ENCODE results near the gene GPC6.
A peak's percentile ranks its signal among the peaks of the same experiment; 100 is the strongest.

Gene GPC6

GRCh38 chr13:93386116-93386515 lies 159.5 kb downstream of the GPC6 start:
- DNase-seq, result no peak

GRCh38 chr13:93388701-93389100 lies 162.1 kb downstream of the GPC6 start:
- DNase-seq, result peak; percentile 63

GRCh38 chr13:93397619-93398018 lies 171.0 kb downstream of the GPC6 start:
- DNase-seq, result no peak

GRCh38 chr13:93398167-93399035 lies 171.8 kb downstream of the GPC6 start:
- DNase-seq, result peak; percentile 18

- no peak for DNase-seq
Observed at GRCh38 chr13:93399212-93399611, 172.6 kb downstream of the GPC6 start.

GRCh38 chr13:93406136-93406535 lies 179.5 kb downstream of the GPC6 start:
- DNase-seq, result no peak

GRCh38 chr13:93407551-93407950 lies 180.9 kb downstream of the GPC6 start:
- no peak for DNase-seq

GRCh38 chr13:93409001-93409400 lies 182.4 kb downstream of the GPC6 start:
- DNase-seq, result no peak

GRCh38 chr13:93409816-93410215 lies 183.2 kb downstream of the GPC6 start:
- DNase-seq, result no peak

- DNase-seq, result no peak
Observed at GRCh38 chr13:93411186-93411680, 184.6 kb downstream of the GPC6 start.

GRCh38 chr13:93412676-93413075 lies 186.1 kb downstream of the GPC6 start:
- no peak for DNase-seq

GRCh38 chr13:93413972-93414717 lies 187.5 kb downstream of the GPC6 start:
- peak; percentile 43 for DNase-seq

- DNase-seq, result peak; percentile 70
Observed at GRCh38 chr13:93416736-93417355, 190.2 kb downstream of the GPC6 start.

- no peak for DNase-seq
Observed at GRCh38 chr13:93418398-93418797, 191.8 kb downstream of the GPC6 start.

GRCh38 chr13:93420206-93420605 lies 193.6 kb downstream of the GPC6 start:
- DNase-seq, result no peak

GRCh38 chr13:93420887-93421286 lies 194.3 kb downstream of the GPC6 start:
- no peak for DNase-seq

- no peak for DNase-seq
Observed at GRCh38 chr13:93422980-93423543, 196.5 kb downstream of the GPC6 start.

- DNase-seq, result no peak
Observed at GRCh38 chr13:93425411-93425810, 198.8 kb downstream of the GPC6 start.

- DNase-seq, result no peak
Observed at GRCh38 chr13:93430381-93430780, 203.8 kb downstream of the GPC6 start.

GRCh38 chr13:93435651-93436050 lies 209.0 kb downstream of the GPC6 start:
- no peak for DNase-seq

GRCh38 chr13:93437081-93437480 lies 210.5 kb downstream of the GPC6 start:
- no peak for DNase-seq

GRCh38 chr13:93446238-93446637 lies 219.6 kb downstream of the GPC6 start:
- DNase-seq, result no peak

- peak; percentile 25 for DNase-seq
Observed at GRCh38 chr13:93450191-93450621, 223.6 kb downstream of the GPC6 start.

Measured in fibroblast of skin of back (primary cell).